K562 (cell line): ENCODE measurements around the gene TIPARP. TPM values are rescaled to one million over a fixed set of nuclear protein-coding genes. Genes with fewer than 3 reads are reported as not detected.

Source experiments
- ATAC-seq: fragments of 200-7000 bp; cut with Tn5 transposase; 3 replicates; pipeline ENCODE4 v1.9.1; 2020; ENCODE audit warnings: moderate library complexity
- BruUV-seq: library from RNA; stranded (reverse); fragments of 400-500 nt; replicated peaks from 2 replicates; lab custom pipeline; 2021; lab: Mats Ljungman, UMichigan
- CTCF ChIA-PET: fragments of 300-600 bp; formaldehyde crosslinking; extraction: SDS; loops from one replicate; lab custom pipeline; 2021; ENCODE audit warnings: low intra/inter-chr PET ratio; lab: Yijun Ruan, JAX
- POLR2A ChIA-PET: fragments of 300-600, 350-650 bp; sonication (Branson Sonifier 250); formaldehyde crosslinking; extraction: SDS; loops from one replicate; lab custom pipeline; 2021; ENCODE audit warnings: antibody characterized with exemption, inconsistent platforms; lab: Yijun Ruan, JAX
- DNase-seq, 4 experiments: peaks; one replicate each; pipeline versions ENCODE4 v3.0.0 to v3.0.0-alpha.2; 2011 to 2018; ENCODE audit warnings: low spot score in 3 of 4, mixed read lengths in 3 of 4; ENCODE audit errors: extremely low read depth in 1 of 4
- FAIRE-seq: peaks from 2 replicates; lab custom pipeline; 2011; peaks lifted over from hg19 to GRCh38; lab: Jason Lieb, UNC
- H2AFZ ChIP-seq: 2 replicates; pipeline ENCODE4 v1.6.0; 2011; ENCODE audit warnings: low read depth, low read length, control low read depth, inconsistent platforms
- H3K27ac ChIP-seq: fragments of 200-600 bp; 3 replicates; pipeline ENCODE4 v1.8.0; 2011; ENCODE audit warnings: low read depth, mild to moderate bottlenecking, control low read depth, inconsistent platforms, low read length, moderate library complexity, mixed read lengths; ENCODE audit errors: extremely low read depth
- H3K27me3 ChIP-seq, 2 experiments: fragments of 300-600 bp in 1 of 2; 2 replicates in 1 of 2; 3 replicates in 1 of 2; pipeline versions ENCODE4 v1.6.0 to v1.8.0; 2011; ENCODE audit warnings: inconsistent platforms in 2 of 2, low read length in 2 of 2, mild to moderate bottlenecking in 1 of 2, mixed read lengths in 1 of 2, moderate library complexity in 1 of 2; ENCODE audit not compliant: control insufficient read depth in 2 of 2, insufficient read depth in 2 of 2
- H3K36me3 ChIP-seq: fragments of 300-600 bp; 3 replicates; pipeline ENCODE4 v1.8.0; 2011; ENCODE audit warnings: mild to moderate bottlenecking, low read length, inconsistent platforms; ENCODE audit not compliant: control insufficient read depth, insufficient read depth
- H3K4me1 ChIP-seq, 2 experiments: fragments of 200-600 bp in 1 of 2; replicated peaks in 1 of 2; 2 replicates in 1 of 2; 3 replicates in 1 of 2; pipeline versions ENCODE4 v1.5.1 to v1.8.0; 2011; ENCODE audit warnings: inconsistent platforms in 2 of 2, low read length in 2 of 2, mild to moderate bottlenecking in 1 of 2, mixed read lengths in 1 of 2, moderate library complexity in 1 of 2; ENCODE audit not compliant: control insufficient read depth in 2 of 2, insufficient read depth in 2 of 2
- H3K4me2 ChIP-seq: 2 replicates; pipeline ENCODE4 v1.6.1; 2011; ENCODE audit warnings: low read length, control low read depth, inconsistent platforms, mixed read lengths; ENCODE audit not compliant: insufficient read depth
- H3K4me3 ChIP-seq: fragments of 200-600 bp; sonication (generic), shearing (Covaris generic); 2 replicates; pipeline ENCODE4 v1.5.1; 2016; ENCODE audit warnings: control low read depth, inconsistent platforms
- H3K79me2 ChIP-seq: fragments of 200-600 bp; 3 replicates; pipeline ENCODE4 v1.8.0; 2011; ENCODE audit warnings: low read length, inconsistent platforms; ENCODE audit not compliant: control insufficient read depth, insufficient read depth
- H3K9ac ChIP-seq, 2 experiments: 2 replicates each; pipeline versions ENCODE4 v1.6.0 to v1.6.1; 2011; ENCODE audit warnings: low read depth in 2 of 2, low read length in 2 of 2, control low read depth in 1 of 2, inconsistent platforms in 1 of 2, mild to moderate bottlenecking in 1 of 2, mixed read lengths in 1 of 2; ENCODE audit not compliant: insufficient read depth in 1 of 2
- H3K9me1 ChIP-seq: one replicate; pipeline ENCODE4 v1.6.0; 2011; ENCODE audit warnings: inconsistent platforms, mild to moderate bottlenecking, low read length, moderate library complexity; ENCODE audit not compliant: control insufficient read depth, insufficient read depth
- H3K9me3 ChIP-seq: replicated peaks from 2 replicates; pipeline ENCODE4 v1.5.1; 2011; ENCODE audit warnings: low read depth, low read length, inconsistent platforms; ENCODE audit not compliant: control insufficient read depth, insufficient read depth
- H4K20me1 ChIP-seq: replicated peaks from 2 replicates; pipeline ENCODE4 v1.6.1; 2011; ENCODE audit warnings: low read length, inconsistent platforms, mixed read lengths; ENCODE audit not compliant: control insufficient read depth, insufficient read depth
- C11orf30 ChIP-seq: fragments of 450-650 bp; IDR thresholded peaks from 2 replicates; pipeline ENCODE4 v1.6.1; 2016; ENCODE audit warnings: low read depth, mild to moderate bottlenecking
- CBX3 ChIP-seq, 2 experiments: IDR thresholded peaks; 1 replicate in 1 of 2; 2 replicates in 1 of 2; pipeline ENCODE4 v1.6.1; 2012; ENCODE audit warnings: inconsistent platforms in 2 of 2, low read length in 2 of 2, borderline replicate concordance in 1 of 2, control low read depth in 1 of 2
- NCOA4 ChIP-seq: fragments of 450-650 bp; IDR thresholded peaks from 2 replicates; pipeline ENCODE4 v1.6.1; 2018; ENCODE audit warnings: mild to moderate bottlenecking; ENCODE audit not compliant: partially characterized antibody
- NFRKB ChIP-seq: fragments of 450-650 bp; IDR thresholded peaks from 2 replicates; pipeline ENCODE4 v1.6.1; 2016; ENCODE audit warnings: low read depth
- NR2C2 ChIP-seq, 2 experiments: fragments of 200-800 bp in 1 of 2; sonication (Bioruptor generic) in 1 of 2; sonication (generic) in 1 of 2; formaldehyde crosslinking in 1 of 2; IDR thresholded peaks; 2 replicates each; pipeline versions ENCODE4 v1.6.1 to v1.8.0; 2016 to 2022; ENCODE audit warnings: mild to moderate bottlenecking in 1 of 2, missing compliant biosample characterization in 1 of 2, missing genetic modification characterization in 1 of 2, missing genetic modification reagents in 1 of 2
- PRPF4 ChIP-seq: fragments of 200-400 bp; formaldehyde crosslinking; IDR thresholded peaks from one replicate; pipeline ENCODE4 v1.6.1; 2017; ENCODE audit warnings: low read length, low read depth, mild to moderate bottlenecking; ENCODE audit not compliant: insufficient read depth, poor library complexity, severe bottlenecking
- RAD51 ChIP-seq: fragments of 450-650 bp; IDR thresholded peaks from 2 replicates; pipeline ENCODE4 v1.7.1; 2016; ENCODE audit warnings: low read depth, mild to moderate bottlenecking, borderline replicate concordance
- RFX5 ChIP-seq: IDR thresholded peaks from 2 replicates; pipeline ENCODE4 v1.6.1; 2011; ENCODE audit warnings: low read depth, mild to moderate bottlenecking, improper control_type of control experiment, low read length
- ZNF121 ChIP-seq: sonication (generic); formaldehyde crosslinking; conservative IDR thresholded peaks from 2 replicates; pipeline ENCODE4 v1.8.0; 2022; ENCODE audit warnings: missing genetic modification reagents
- ZNF311 ChIP-seq: fragments of 250-450 bp; sonication (Bioruptor Pico); IDR thresholded peaks from 2 replicates; pipeline ENCODE4 v1.4.0; 2020; ENCODE audit warnings: mild to moderate bottlenecking, moderate library complexity
- ZNF316 ChIP-seq: fragments of 450-650 bp; IDR thresholded peaks from 2 replicates; pipeline ENCODE4 v1.6.1; 2016
- ZNF764 ChIP-seq: fragments of 250-450 bp; sonication (Bioruptor Pico); IDR thresholded peaks from 2 replicates; pipeline ENCODE4 v1.4.0; 2020; ENCODE audit warnings: low read depth, mild to moderate bottlenecking, moderate library complexity
- in situ Hi-C: fragments of 300-500 bp; cut with MboI; formaldehyde crosslinking; loops from 4 replicates; pipeline ENCODE4 v1.15.0; 2018; ENCODE audit warnings: inconsistent platforms, mixed read lengths
- intact Hi-C: fragments of 100-400 bp; cut with micrococcal nuclease; formaldehyde crosslinking; loops from 2 replicates; pipeline ENCODE4 v1.14.2; 2022
- polyA plus RNA-seq, 8 experiments: library from polyadenylated mRNA; depleted of rRNA in 4 of 8; stranded (reverse) in 5 of 8; unstranded in 3 of 8; fragments of >200 nt; fragmentation: Nextera tagmentation in 2 of 8; fragmentation: Illumina TruSeq in 1 of 8; extraction: Ambion mirVana in 2 of 8; extraction: Trizol in 1 of 8; gene quantifications; 2 replicates each; pipeline versions ENCODE4 v1.2.1 to v1.2.3, GENCODE V29; 2011 to 2014; ENCODE audit warnings: inconsistent platforms in 1 of 8, missing spikeins in 1 of 8
- total RNA-seq, 7 experiments: library from RNA; depleted of rRNA in 6 of 7; stranded (reverse); fragments of >200 nt in 6 of 7; fragmentation: Illumina TruSeq in 2 of 7; extraction: Trizol in 2 of 7; gene quantifications; 2 replicates each; pipeline versions ENCODE4 v1.2.1 to v1.2.3, GENCODE V29; 2011 to 2021; ENCODE audit warnings: low replicate concordance in 1 of 7
- TF ChIP-seq, protein P1 (sequence below): fragments of 450-650 bp; conservative IDR thresholded peaks from 2 replicates; pipeline ENCODE4 v1.6.1; 2016; ENCODE audit warnings: missing genetic modification characterization, low read depth, mild to moderate bottlenecking, missing compliant biosample characterization, moderate library complexity
- TF ChIP-seq, protein P2 (sequence below): IDR thresholded peaks from 2 replicates; pipeline ENCODE4 v1.6.1; 2012; ENCODE audit warnings: low read depth, low read length, improper control_type of control experiment, borderline replicate concordance
- TF ChIP-seq, protein P3 (sequence below), 2 experiments: IDR thresholded peaks; 2 replicates each; pipeline ENCODE4 v1.6.1; 2012; ENCODE audit warnings: improper control_type of control experiment in 2 of 2, low read depth in 2 of 2, low read length in 2 of 2, borderline replicate concordance in 1 of 2
- TF ChIP-seq, protein P4 (sequence below): fragments of 250-450 bp; sonication (Bioruptor Pico); IDR thresholded peaks from 2 replicates; pipeline ENCODE4 v1.5.0; 2021

TIPARP gene
- total and polyA plus RNA-seq, 9 of the 15 experiments (the other 6 are each of a cell fraction or from before 2014, with no cell fraction given), result 2.4 to 29.4 (median 15.1) TPM

DNA sequence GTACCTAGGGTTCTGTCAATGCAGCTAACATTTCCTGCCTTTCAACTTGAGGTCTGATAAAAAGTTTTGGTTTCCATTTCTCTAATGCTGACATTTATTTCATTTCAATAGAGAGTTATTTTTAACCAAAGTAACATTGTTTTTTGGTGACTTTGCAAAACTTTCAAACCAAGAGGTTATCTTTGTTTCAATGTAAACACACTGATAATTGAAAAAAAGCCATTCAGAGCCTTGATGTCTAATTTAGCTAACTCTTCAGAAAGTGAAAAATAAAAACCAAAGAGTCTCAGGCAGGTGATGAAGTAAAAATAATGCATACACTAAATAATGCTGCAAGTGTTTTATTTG lies 9.6 kb upstream of the TIPARP start:
- no peak overlapping the region for H3K27ac ChIP-seq
- H3K4me1 ChIP-seq, result peaks cover 3 to 30% of the 10 kb centered on the region in 2 experiments; a peak in 4 of 5 replicates
- no peaks in the 10 kb centered on the region for H3K79me2 ChIP-seq
- H3K9me3 ChIP-seq, result no peaks in the 10 kb centered on the region
- in situ Hi-C loops, result loop anchor here (5.0 to 25.0 kb wide), 2 partner anchors 113 to 653 kb away; no protein-coding TSS in a partner anchor
- no peak overlapping the region for H3K9ac ChIP-seq
- peak; percentile 11 for FAIRE-seq
- no peak overlapping the region for H3K4me2 ChIP-seq
- ATAC-seq, result no peak
- CTCF ChIA-PET, result interaction anchor here (0.6 kb wide), 1 partner anchor 11 kb away, joined by 3 read pairs; no protein-coding TSS in a partner anchor
- POLR2A ChIA-PET, result interaction anchor here (0.9 to 1.3 kb wide), 3 partner anchors 9 to 59 kb away, joined by 5 to 6 read pairs (median 5); no protein-coding TSS in a partner anchor
- H4K20me1 ChIP-seq, result no peaks in the 10 kb centered on the region
- intact Hi-C loops, result no loop called here
- BruUV-seq, result no TSS peak
- no peak overlapping the region for H3K4me3 ChIP-seq
- H3K9me1 ChIP-seq, result peaks cover 3% of the 10 kb centered on the region
- no peaks in the 10 kb centered on the region for H3K27me3 ChIP-seq
- H2AFZ ChIP-seq, result peak overlapping the region; percentile 53; the same call in 1 of the 2 replicates
- H3K36me3 ChIP-seq, result no peaks in the 10 kb centered on the region
- DNase-seq, result no peak
- TF ChIP-seq ZNF316 (peak; percentile 73), RAD51 (no peak), ZNF121 (no peak), NR2C2 (CRISPR knock-in tag; IDR thresholded peaks at IDR 0.05) (no peak), NR2C2 (tag; IDR thresholded peaks at IDR 0.05) (0 out of 2 replicates have a peak, but pooled peaks have one; percentile 16), ZNF311 (CRISPR knock-in tag) (no peak), RFX5 (no peak), C11orf30 (peak; percentile 68), CBX3 (IDR thresholded peaks at IDR 0.05; ENCODE audit: borderline replicate concordance in 1 of 2, low read length in 2 of 2) (no peak), NFRKB (no peak), ZNF764 (CRISPR knock-in tag) (no peak), NCOA4 (no peak), PRPF4 (no peak)
- TF ChIP-seq, protein P1, sequence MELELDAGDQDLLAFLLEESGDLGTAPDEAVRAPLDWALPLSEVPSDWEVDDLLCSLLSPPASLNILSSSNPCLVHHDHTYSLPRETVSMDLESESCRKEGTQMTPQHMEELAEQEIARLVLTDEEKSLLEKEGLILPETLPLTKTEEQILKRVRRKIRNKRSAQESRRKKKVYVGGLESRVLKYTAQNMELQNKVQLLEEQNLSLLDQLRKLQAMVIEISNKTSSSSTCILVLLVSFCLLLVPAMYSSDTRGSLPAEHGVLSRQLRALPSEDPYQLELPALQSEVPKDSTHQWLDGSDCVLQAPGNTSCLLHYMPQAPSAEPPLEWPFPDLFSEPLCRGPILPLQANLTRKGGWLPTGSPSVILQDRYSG (tag), result no peak
- TF ChIP-seq, protein P2, sequence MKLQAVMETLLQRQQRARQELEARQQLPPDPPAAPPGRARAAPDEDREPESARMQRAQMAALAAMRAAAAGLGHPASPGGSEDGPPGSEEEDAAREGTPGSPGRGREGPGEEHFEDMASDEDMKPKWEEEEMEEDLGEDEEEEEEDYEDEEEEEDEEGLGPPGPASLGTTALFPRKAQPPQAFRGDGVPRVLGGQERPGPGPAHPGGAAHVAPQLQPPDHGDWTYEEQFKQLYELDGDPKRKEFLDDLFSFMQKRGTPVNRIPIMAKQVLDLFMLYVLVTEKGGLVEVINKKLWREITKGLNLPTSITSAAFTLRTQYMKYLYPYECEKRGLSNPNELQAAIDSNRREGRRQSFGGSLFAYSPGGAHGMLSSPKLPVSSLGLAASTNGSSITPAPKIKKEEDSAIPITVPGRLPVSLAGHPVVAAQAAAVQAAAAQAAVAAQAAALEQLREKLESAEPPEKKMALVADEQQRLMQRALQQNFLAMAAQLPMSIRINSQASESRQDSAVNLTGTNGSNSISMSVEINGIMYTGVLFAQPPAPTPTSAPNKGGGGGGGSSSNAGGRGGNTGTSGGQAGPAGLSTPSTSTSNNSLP, result no peak
- TF ChIP-seq, protein P3, sequence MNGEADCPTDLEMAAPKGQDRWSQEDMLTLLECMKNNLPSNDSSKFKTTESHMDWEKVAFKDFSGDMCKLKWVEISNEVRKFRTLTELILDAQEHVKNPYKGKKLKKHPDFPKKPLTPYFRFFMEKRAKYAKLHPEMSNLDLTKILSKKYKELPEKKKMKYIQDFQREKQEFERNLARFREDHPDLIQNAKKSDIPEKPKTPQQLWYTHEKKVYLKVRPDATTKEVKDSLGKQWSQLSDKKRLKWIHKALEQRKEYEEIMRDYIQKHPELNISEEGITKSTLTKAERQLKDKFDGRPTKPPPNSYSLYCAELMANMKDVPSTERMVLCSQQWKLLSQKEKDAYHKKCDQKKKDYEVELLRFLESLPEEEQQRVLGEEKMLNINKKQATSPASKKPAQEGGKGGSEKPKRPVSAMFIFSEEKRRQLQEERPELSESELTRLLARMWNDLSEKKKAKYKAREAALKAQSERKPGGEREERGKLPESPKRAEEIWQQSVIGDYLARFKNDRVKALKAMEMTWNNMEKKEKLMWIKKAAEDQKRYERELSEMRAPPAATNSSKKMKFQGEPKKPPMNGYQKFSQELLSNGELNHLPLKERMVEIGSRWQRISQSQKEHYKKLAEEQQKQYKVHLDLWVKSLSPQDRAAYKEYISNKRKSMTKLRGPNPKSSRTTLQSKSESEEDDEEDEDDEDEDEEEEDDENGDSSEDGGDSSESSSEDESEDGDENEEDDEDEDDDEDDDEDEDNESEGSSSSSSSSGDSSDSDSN (IDR thresholded peaks at IDR 0.05; ENCODE audit: borderline replicate concordance in 1 of 2, low read depth in 2 of 2, low read length in 2 of 2), result no peak
- TF ChIP-seq, protein P4, sequence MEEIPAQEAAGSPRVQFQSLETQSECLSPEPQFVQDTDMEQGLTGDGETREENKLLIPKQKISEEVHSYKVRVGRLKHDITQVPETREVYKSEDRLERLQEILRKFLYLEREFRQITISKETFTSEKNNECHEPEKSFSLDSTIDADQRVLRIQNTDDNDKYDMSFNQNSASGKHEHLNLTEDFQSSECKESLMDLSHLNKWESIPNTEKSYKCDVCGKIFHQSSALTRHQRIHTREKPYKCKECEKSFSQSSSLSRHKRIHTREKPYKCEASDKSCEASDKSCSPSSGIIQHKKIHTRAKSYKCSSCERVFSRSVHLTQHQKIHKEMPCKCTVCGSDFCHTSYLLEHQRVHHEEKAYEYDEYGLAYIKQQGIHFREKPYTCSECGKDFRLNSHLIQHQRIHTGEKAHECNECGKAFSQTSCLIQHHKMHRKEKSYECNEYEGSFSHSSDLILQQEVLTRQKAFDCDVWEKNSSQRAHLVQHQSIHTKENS, result no peak
